T47D (cell line): ENCODE data around the gene SERPINA1.

ENCODE experiments used
- DNase-seq, 2 experiments: peaks; one replicate each; pipeline versions ENCODE4 v3.0.0 to v3.0.0-alpha.2; 2011 to 2012; ENCODE audit warnings: low read depth in 1 of 2, low spot score in 1 of 2
- JUND ChIP-seq: IDR thresholded peaks from 2 replicates; pipeline ENCODE4 v1.6.1; 2012; ENCODE audit warnings: low read depth
- in situ Hi-C: cut with HindIII; loops from 2 replicates; pipeline ENCODE4 v1.10.0; 2016; ENCODE audit warnings: low sequenced_read_pairs, low pct_unique_long_range_greater_than_20kb

SERPINA1 gene

DNA sequence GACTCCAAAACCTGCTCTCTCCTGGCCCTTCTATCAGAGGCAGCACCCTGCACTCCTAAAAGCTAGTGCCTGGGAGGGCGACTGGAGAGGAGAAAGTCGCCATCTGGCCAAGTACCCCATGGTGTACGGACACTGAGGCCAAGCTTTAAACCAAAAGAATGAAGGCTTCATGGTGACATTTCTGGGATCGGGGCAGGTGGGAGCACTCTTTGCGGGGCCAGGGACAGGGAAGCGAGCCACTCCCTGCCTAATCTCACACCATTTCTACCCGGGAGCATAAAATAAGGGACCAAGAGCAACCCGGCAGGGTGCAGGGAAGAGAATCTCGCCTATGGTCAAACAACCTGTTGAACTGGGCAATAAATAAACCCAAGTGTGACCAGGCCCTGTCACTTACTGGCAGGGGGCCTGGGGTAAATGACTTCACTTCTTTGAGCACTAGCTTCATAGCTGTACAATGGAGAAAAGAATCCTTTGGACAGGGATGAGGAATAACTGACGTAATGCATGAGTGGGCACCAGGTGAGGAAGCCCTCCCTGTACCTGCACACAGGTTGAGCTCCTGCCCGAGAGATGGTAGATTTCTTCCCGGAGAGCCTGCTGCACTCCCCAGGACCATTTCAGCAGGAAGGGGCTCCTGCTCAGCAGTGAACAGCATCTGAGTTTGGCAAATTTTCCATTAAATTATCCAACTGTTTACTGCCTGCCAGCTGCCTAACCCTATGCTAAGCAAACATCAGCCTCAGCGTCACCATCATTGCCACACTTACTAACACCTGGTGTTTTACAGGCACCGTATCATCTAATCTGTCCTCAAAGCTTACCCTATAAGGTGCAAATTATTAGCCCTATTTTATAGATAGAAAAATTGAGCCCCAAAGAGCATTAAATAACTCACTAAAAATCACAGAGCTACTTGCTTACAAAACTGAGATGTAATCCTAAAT, 2.0 kb downstream of the SERPINA1 start:
- in situ Hi-C loops = no loop called here
- TF ChIP-seq JUND = no peak
- peak in 1 of 2 experiments; percentile 88 for DNase-seq

GRCh38 chr14:94385553-94386057, 2.8 kb downstream of the SERPINA1 start:
- in situ Hi-C loops = no loop called here
- no peak for DNase-seq
- TF ChIP-seq JUND = no peak

DNA sequence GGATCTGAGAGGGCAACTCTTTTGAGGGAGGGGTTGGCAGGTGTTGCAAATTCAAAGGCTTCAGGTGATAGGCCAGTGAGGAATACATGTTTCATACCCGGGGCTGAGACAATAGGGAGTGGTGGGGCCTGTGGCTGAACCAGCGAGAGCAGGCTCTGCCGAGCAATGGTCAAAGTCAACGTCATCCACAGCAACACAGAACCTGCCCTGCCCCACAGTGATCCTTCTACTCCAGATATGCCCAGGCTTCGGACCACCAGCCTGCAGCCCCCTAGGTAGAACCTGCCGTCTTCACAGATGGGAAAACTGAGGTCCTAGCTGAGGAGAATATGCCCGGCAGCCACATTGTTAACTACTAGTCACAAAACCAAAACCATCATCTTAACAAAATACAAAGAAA, 4.1 kb downstream of the SERPINA1 start:
- no peak for TF ChIP-seq JUND
- no peak for DNase-seq
- in situ Hi-C loops = no loop called here

GRCh38 chr14:94383777-94384176, 4.6 kb downstream of the SERPINA1 start:
- in situ Hi-C loops = no loop called here
- no peak for TF ChIP-seq JUND
- no peak for DNase-seq

- no peak for TF ChIP-seq JUND
- in situ Hi-C loops = no loop called here
- no peak for DNase-seq
Observed at GRCh38 chr14:94382716-94383596, 5.4 kb downstream of the SERPINA1 start.

DNA sequence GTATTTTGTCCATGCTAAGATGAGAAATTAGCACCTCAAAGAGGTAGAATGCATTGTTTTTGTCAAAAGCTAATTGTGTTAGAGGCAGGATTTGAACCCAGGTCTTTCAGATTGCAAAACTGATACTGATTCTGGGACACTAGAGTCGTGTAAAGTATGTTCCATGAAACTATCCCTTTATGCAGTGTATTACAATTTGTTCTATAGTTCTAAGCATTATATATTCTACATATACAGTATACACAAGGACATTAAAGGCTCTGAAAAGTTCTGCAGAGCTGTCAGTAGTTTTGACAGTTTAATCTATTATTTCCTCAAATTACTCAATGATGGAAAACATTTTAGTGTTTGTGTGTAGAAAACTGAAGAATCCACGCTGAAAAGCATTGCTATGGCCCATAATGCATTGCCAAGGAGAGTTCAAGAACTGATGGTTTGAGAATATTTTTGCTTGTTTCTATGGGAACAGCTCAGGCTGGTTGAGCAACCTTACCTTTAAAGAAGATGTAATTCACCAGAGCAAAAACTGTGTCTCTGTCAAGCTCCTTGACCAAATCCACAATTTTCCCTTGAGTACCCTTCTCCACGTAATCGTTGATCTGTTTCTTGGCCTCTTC, 6.2 kb downstream of the SERPINA1 start:
- no peak for DNase-seq

GRCh38 chr14:94381149-94382030, 7.0 kb downstream of the SERPINA1 start:
- DNase-seq = no peak
- no peak for TF ChIP-seq JUND
- in situ Hi-C loops = no loop called here

More for the DNA sequence above, 6.2 kb downstream of the SERPINA1 start:
- in situ Hi-C loops = no loop called here
- no peak for TF ChIP-seq JUND

DNA sequence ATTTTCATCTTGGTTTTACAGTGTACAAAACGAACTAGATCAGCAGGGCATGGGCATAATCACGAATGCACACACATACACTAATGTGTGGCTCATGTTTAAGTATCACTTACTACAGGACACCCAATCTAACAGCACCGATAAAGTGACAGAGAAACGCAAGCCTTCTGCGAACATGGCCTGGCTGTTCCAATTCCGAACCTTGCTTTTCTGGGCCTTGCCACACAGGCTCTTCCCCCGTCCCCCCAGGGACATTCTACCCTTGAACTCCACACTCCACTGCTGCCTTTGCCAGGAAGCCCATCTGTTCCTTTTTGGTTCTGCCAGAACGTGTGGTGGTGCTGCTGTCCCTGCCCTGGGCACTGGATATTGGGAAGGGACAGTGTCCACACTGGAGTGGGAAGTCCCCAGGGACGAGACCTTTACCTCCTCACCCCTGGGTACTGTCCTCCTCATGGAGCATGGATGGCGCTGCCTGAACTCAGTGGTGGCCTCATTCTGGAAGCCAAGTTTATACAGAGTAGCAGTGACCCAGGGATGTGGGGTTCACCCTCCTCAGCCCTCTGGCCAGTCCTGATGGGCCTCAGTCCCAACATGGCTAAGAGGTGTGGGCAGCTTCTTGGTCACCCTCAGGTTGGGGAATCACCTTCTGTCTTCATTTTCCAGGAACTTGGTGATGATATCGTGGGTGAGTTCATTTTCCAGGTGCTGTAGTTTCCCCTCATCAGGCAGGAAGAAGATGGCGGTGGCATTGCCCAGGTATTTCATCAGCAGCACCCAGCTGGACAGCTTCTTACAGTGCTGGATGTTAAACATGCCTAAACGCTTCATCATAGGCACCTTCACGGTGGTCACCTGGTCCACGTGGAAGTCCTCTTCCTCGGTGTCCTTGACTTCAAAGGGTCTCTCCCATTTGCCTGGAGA, 7.9 kb downstream of the SERPINA1 start:
- in situ Hi-C loops = no loop called here
- no peak for TF ChIP-seq JUND
- DNase-seq = no peak

- no peak for TF ChIP-seq JUND
- DNase-seq = no peak
- in situ Hi-C loops = no loop called here
Observed at GRCh38 chr14:94379291-94380224, 8.8 kb downstream of the SERPINA1 start.
